HG02678 (cell line): ENCODE results near the gene NR2F6.
"Not testable (repeated sequence)": the region's sequence is repeated elsewhere in the genome, so short reads cannot be mapped to it uniquely, and the experiment has no call there.

ENCODE experiments used
- ATAC-seq: cut with Tn5 transposase; IDR thresholded peaks from one replicate; pipeline ENCODE4 v1.9.1; 2021; ENCODE audit warnings: mild to moderate bottlenecking, moderate library complexity; ENCODE audit not compliant: unreplicated experiment

NR2F6 gene

DNA sequence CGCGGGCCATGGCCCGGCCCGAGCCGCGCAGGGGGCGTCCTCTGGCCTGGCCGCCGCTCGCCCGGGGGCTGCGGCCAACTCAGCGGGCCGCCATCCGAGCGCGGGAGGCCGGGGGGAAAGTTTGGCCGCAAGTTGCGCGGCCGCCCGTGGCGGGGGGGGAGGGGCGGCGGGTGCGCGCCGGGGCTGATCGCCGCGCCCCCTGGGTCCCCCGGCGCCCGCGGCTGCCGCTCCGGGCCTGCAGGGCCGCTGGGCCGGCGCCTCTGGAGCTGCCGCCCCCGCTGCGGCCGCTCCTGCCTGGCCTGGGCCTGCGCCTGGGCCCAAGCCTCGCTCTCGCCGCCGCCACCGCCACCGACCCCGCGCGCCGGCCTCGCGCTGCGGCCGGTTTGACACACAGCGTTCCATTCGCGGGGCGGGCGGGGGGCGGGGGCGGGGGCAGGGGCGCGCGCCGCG is at the start of gene NR2F6:
Gene NR2F6, minus strand, starts transcription at position 385 of the 450 bp plus-strand sequence. CDS start 699 bp downstream, outside the sequence.
- ATAC-seq, result peak; percentile 26

DNA sequence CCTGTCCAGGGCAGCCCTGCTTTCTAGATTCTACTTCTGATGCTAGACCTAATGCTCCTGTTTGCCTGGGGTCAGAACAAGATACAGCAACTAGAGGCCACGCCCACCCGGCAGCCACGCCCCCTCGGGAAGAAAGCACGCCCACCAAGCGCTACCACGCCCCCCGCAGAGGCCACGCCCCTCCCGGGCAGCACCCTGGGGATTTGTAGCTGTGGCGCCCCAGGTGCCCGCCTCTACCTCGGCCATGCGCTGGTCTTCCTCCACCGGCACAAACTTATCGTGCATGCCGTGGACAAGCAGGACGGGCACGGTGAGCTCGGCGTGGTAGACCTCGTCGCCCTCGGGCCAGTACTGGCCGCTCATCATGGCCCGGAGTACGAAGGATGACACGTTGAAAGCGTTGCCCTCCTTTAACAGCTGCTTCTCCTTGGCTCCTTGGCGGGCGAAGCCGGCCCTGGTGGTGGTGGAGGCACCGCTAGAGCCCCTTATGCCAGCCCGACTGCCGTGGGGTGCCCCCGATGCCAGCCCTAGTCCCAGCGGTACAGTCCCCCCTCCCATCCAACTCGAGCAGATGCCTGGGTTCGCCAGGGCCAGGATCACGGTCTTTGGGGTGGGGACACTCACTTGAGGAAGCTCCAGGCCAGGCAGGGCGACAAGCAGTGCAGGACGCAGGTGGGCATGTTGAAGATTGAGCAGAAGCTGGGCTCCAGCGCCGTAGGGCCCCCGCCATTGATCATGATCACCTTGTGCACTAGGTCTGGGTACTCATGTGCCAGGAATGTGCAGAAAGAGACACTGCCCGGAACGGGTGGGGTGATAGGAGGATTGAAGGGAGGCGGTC is 48.6 kb upstream of the NR2F6 start:
- ATAC-seq, result no peak

DNA sequence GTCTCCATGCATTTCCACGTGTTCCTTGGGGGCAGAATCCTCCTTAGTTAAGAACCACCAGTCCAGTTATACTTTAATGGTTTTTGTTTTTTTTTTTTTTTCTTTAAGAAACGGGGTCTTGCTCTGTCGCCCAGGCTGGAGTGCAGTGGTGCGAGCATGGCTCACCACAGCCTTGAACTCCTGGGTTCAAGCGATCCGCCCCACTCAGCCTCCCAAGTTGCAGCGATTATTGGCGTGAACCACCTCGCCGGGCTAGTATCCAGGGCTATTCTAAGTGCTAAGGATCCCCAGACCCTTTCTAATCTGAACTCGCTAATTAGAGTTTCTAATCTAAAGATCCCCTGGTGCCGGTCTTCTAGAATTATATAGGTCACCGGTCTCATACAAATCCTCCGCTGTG is 47.9 kb upstream of the NR2F6 start:
- ATAC-seq, result no peak

DNA sequence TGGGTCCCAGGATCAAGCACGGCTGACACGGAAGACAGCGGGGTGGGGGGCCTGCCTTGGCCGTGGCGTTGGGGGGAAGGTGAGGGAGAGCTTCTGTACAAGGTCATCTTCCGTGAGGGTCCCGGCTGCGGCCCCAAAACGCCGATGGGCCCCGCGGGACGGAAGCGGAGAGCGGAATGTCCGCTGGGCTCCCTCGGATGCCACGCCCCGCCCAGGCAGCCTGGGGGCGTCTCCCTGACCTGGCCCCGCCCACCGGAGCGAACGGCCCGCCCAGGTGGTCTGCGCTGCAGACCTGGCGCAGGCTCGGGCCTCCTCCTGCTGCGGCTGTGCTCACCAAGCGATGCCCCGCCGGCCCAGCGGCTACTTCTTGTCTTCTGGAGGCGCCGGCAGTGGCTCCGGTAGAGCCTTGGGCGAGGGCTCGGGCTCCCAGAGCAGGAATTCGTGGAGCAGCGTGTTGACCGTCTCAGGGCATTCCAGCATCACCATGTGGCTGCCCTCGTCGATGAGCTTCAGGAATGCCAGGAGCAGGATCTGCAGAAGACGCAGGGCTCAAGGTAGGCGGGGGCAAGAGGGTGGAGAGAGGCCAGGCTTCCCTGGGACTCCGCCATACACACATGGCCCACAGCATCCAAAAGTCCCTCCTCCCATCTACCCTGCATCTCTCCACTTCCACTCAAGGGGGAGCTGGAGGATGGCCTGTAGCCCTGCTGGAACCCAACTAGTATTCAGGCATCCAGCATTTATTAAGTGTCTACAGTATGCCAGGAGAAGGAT is 46.8 kb upstream of the NR2F6 start:
- ATAC-seq, result peak; percentile 80

DNA sequence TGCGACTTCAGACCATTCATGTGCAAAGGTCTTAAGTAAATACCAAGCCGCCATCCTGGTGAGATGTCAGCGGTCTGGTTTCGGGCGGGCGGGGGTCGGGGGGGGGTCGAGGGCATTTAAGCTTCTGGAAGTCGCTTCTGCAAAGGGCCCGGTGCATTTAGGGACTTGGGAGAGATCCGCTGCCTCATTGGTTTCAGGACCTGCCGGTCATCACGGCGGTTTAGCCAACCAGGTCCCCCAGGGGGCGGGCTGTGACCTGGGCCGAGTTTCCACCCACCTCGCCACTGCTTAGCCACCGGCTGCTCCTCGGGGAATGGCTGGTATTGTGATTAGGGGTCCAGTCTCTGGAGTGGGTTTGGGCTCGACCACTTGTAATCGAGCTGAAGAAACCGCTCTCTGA is 43.8 kb upstream of the NR2F6 start:
- no peak for ATAC-seq

DNA sequence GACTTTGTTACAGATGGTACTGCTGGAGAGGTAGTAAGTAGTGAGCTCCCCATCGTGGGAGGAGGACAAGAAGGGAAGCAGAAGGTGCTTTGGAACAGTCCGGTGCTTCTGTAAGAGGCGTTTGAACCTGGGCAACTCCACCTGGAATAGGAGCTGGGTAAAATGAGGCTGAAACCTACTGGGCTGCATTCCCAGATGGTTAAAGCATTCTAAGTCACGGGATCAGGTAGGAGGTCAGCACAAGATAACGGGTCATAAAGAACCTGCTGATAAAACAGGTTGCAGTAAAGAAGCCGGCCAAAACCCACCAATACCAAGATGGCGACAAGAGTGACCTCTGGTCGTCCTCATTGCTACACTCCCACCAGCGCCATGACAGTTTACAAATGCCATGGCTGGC is 41.0 kb upstream of the NR2F6 start:
- no peak for ATAC-seq

DNA sequence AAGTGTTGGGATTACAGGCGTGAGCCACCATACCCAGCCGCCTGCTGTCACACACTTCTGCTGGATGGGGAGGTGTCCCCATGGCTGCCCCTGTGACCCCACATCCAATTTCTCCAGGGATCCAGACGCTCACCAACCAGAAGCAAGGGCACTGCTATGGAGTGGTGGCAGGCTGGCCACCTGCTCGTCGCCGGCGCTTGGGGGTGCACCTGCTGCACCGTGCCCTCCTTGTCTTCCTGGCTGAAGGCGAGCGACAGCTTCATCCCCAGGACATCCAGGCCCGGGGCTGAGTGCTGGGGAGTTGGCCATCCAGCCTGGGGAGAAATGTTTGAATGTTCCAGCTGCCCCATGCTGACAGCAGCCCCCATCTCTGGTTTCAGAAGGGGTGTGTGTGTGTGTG is 40.5 kb upstream of the NR2F6 start:
- no peak for ATAC-seq

DNA sequence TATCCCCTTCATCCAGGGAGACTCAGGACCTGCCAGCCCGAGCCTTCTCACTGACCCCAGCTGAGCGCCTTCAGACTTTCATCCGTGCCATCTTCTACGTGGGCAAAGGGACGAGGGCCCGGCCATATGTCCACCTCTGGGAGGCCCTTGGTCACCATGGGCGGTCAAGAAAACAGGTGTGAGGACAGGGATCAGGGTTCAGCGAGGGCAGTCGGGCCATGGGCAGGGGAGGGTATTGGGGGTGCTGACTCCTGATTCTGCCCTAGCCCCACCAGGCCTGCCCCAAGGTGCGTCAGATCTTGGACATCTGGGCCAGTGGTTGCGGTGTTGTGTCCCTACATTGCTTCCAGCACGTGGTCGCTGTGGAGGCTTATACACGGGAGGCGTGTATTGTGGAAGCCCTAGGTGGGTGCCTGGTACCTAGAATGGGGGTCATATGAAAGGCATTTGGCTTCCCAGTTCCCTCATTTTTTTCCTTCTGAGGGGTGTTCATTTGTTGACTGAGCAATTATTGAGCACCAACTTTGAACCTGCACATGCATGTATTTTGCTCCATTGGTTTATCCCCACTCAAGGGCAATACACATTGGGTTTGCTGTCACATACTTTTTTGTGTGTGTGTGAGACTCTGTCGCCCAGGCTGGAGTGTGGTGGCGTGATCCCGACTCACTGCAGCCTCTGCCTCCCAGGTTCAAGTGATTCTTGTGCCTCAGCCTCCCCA is 39.9 kb upstream of the NR2F6 start:
- no peak for ATAC-seq

DNA sequence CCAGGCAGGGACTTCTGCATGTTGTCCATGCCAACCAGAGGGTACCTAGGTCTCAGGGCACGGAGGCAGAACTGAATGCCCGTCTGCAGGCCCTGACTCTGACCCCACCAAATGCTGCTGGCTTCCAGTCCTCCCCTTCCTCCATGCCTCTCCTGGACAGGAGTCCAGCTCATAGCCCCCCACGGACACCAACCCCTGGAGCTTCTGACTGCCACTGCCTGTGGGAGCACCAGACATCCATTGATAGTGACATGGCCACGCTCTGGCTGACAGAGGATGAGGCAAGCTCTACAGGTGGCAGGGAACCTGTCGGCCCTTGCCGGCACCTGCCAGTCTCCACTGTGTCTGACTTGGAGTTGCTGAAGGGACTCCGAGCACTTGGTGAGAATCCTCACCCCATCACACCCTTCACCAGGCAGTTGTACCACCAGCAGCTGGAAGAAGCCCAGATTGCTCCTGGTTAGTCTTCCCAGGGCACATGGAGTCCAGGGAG is 37.8 kb upstream of the NR2F6 start:
- ATAC-seq, result no peak

DNA sequence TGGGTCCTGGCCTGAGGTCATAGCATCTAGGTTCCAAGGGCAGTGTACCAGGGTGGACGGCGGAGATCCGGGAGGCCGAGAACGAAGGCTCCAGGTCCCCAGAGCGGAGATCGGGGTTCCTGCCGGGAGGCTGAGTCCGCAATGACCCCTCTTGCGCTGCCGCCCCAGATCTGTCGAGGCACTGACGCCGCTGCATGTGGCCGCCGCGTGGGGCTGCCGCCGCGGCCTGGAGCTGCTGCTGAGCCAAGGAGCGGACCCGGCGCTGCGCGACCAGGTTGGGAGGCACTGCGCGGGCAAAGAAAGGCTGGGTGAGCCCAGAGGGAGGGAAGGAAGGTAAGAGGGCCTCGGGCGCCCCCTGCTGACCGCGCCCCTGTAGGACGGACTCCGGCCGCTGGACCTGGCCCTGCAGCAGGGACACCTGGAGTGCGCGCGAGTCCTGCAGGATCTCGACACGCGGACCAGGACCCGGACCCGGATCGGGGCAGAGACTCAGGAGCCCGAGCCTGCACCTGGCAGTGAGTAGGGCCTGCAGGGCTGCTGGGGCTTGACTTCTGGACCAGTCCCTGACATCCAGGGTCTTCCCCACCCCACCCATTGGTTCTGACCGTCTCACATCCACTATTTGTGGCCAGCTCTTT is 36.9 kb upstream of the NR2F6 start:
- peak; percentile 75 for ATAC-seq

DNA sequence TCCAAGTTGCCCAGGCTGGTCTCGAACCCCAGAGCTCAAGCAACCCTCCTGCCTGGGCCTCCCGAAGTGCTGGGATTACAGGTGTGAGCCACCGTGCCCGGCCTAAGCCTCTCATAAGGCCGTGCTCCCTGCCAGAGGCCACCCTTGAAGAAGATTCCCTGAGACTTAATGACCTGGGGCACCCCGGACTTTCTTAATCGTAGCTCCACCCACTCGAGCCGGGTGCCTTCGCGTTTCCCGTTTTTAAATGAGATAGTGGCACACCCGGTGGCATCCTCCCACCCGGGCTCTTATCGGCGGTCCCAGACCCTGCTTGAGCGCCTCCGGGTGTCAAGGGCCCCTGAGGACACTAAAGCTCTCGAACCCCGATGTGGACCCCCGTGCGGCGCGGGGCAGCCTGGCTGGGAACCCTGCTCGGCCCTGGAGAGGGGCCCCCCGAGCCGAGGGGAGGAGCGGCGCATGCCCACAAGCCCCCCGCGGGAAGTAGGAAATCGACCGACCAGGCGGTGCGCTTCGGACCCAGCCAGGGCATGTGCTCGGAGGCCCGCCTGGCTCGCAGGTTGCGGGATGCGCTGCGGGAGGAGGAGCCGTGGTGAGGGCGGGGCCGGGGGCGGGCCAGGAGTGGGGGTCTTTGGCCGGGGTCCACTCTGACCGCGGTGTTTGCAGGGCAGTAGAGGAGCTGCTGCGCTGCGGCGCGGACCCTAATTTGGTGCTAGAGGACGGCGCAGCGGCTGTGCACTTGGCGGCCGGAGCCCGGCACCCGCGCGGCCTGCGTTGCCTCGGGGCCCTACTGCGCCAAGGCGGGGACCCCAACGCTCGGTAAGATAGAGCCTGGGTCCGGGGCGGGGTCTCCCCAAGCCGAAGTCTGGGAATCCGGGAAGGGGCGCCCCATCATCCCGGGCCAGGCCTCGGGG is 35.9 kb upstream of the NR2F6 start, which contains the start of gene ANKLE1:
Gene ANKLE1, plus strand, starts transcription at position 511 of the 914 bp plus-strand sequence. Its CDS starts 20 bp downstream, at position 531.
- no peak for ATAC-seq

DNA sequence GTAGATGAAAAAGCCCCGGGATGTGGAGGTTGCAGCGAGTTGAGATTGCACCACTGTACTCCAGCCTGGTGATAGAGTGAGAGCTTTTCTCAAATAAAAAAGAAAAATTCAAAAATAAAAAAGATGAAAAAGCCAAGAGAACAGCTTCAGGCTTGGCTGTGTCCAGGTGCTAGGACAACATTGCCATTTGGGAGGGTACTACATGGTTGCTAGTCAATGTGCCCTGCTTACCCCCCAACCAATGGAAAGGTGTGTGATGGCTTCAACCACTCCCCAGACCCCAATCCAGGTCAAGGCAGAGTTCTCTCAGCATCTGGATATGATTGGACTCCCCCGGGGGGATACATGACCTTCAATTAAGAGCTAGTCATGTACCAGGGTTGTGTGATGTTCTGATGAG is 33.7 kb upstream of the NR2F6 start:
- ATAC-seq, result no peak

DNA sequence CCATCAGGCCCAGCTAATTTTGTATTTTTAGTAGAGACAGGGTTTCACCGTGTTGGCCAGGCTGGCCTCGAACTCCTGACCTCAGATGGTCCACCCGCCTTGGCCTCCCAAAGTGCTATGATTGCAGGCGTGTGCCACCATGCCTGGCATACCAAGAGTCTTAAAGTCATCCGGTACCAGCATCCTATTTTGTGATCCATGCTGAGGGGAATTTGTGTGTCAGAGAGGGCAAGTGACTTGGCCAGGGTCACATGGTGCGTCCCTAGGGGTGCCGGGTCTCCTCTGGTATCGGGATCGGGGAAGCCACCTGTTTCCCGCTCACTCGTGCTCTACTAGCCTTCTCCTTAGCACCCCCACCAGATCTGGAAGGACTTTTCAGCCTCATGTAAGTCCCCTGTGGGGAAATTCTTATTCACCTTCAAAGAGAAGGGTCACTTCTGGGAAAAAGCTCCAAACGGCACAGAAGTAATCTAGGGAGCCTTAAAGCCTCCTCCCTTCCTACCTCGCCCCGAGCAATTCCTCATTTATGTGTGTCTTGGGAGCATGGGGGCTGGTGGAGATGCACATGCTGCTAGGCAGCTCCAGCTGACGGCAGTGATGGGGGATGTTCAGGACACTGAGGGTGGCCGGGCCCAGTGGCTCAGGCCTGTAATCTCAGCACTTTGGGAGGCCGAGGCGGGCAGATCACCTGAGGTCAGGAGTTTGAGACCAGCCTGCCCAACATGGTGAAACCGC is 29.9 kb upstream of the NR2F6 start:
- no peak for ATAC-seq

DNA sequence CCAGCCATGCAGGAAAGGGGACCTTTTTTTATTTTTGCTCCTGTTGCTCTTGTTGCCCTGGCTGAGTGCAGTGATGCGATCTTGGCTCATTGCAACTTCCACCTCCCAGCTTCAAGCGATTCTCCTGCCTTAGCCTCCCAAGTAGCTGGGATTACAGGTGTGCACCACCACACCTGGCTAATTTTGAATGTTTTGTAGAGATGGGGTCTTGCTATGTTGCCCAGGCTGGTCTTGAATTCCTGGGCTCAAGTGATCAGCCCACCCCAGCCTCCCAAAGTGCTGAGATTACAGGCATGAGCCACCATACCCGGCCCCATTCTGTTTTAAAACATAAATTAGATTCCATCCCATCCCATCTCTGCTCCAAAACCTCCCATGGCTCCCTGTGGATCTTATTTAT is 29.2 kb upstream of the NR2F6 start:
- ATAC-seq, result not testable (repeated sequence)

DNA sequence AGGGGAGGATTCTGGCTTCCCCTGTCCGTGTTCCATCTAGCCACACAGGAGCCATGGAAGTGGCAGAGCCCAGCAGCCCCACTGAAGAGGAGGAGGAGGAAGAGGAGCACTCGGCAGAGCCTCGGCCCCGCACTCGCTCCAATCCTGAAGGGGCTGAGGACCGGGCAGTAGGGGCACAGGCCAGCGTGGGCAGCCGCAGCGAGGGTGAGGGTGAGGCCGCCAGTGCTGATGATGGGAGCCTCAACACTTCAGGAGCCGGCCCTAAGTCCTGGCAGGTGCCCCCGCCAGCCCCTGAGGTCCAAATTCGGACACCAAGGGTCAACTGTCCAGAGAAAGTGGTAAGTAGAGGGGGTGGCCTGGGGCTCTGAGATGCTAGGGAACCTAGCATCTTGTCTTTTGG is 23.0 kb upstream of the NR2F6 start:
- no peak for ATAC-seq

DNA sequence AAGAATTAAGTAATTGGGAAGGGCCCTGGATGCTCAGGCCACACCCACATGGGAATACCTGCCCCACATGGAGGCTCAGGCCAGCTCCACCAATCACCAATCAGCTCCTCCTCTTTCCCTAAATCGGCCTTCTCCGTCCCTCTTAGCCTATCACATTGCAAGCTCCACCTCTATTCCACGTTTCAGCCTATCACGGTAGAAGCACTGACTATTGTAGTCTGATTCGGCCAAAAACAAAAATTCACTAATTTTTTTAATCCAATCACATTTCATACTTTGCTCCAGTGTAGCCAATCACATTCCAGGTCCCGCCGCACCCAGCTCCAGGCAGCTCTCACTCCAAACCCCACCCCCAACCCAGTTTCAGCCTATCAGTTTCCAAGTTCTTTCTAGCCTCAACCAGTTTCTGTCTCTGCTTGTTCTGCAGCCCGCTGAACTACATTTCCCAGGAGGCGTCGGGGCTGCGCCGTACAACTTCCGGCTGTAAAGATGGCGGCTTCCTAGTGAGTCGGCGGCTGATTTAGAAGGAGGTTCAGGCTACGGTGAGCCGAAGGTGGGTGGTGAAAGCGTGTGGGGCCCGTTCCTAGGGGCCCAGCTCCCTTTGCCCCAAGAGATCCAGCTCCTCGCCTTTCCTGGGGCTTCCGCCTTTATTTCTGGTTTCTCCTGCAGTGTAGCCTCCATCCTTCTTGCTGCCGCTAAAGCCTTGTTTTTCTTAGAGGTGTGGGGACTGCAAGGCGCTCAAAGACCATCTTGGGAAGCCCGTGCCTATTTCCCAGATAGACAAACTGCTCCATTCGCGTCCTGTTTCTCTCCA is 21.5 kb upstream of the NR2F6 start, which contains the start of gene BABAM1:
Gene BABAM1, plus strand, starts transcription at position 469 of the 814 bp plus-strand sequence. CDS start 1,364 bp downstream, outside the sequence.
- ATAC-seq, result peak; percentile 95

DNA sequence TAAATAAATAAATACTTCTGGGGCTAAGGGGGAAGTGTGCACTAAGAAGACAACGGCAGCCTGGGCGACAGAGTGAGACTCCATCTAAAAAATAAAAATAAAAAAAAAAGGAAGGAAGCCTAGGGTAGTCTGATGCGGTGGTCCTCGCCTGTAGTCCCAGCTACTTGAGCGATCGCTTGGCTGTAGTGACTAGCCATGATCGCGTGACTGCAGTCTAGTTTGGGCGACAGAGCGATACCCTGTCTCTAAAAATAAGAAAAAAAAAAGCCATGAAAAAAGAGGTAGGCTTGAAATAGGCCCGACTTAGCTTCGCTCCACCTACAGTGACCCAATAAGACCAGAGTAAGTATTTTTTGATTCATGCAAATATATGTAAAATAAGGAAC is 20.9 kb upstream of the NR2F6 start:
- peak; percentile 21 for ATAC-seq

DNA sequence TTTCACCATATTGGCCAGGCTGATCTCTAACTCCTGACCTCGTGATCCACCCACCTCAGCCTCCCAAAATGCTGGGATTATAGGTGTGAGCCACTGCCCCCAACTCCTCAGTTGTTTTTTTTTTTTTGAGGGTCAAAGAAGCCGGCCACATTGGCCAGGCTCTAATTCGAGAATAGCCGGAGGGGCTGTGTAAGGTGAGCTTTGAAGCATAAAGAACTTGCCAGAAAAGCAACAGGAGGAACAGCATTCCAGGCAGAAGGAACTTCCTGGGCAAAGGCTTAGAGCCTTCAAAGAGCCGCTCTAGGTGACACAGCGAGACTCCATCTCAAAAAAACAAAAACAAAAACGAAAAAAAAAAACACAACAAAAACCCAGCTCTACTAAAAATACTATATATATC is 20.3 kb upstream of the NR2F6 start:
- no peak for ATAC-seq
